ENCODE results near the gene SERINC5. TPM values are rescaled to one million over a fixed set of nuclear protein-coding genes. Genes with fewer than 3 reads are reported as not detected.

SERINC5 gene
- total RNA-seq, 4 donors from 2014 or later = 6.5 to 9.3 (median 8.8) TPM

DNA sequence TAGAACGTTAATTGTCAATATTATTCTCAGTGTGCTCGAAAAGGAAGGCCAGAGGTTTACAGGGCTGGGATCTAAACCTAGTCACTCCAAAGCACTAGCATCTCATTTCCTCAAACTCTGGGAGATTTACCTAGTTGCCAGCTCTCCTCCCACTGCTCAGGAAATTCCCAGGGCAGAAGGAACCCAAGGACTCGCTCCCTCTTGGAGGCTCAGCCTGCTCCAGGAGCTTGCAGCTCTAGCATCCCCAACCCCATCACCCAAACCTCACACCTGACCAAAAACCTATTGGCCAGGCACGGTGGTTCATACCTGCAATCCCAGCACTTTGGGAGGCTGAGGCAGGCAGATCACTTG lies 26.0 kb downstream of the SERINC5 start:
- no peaks in the 10 kb centered on the region for H3K9me3 ChIP-seq
- no peak for ATAC-seq
- no peaks in the 10 kb centered on the region for H3K36me3 ChIP-seq
- no peak overlapping the region for H3K27ac ChIP-seq
- H3K27me3 ChIP-seq = no peaks in the 10 kb centered on the region
- H3K4me1 ChIP-seq = peaks cover 0 to 14% (median 0%) of the 10 kb centered on the region in 3 donors
- WGBS, 2 donors (ENCODE audit: low coverage in 1 of 2) = 6 to 67% methylated on average over 2 to 3 of the region's 4 CpGs
- TF ChIP-seq, protein P1, sequence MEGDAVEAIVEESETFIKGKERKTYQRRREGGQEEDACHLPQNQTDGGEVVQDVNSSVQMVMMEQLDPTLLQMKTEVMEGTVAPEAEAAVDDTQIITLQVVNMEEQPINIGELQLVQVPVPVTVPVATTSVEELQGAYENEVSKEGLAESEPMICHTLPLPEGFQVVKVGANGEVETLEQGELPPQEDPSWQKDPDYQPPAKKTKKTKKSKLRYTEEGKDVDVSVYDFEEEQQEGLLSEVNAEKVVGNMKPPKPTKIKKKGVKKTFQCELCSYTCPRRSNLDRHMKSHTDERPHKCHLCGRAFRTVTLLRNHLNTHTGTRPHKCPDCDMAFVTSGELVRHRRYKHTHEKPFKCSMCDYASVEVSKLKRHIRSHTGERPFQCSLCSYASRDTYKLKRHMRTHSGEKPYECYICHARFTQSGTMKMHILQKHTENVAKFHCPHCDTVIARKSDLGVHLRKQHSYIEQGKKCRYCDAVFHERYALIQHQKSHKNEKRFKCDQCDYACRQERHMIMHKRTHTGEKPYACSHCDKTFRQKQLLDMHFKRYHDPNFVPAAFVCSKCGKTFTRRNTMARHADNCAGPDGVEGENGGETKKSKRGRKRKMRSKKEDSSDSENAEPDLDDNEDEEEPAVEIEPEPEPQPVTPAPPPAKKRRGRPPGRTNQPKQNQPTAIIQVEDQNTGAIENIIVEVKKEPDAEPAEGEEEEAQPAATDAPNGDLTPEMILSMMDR (IDR thresholded peaks at IDR 0.05) = no peak
- TF ChIP-seq POLR2A (IDR thresholded peaks at IDR 0.05) (no peak), POLR2AphosphoS5 (IDR thresholded peaks at IDR 0.05) (no peak), EP300 (IDR thresholded peaks at IDR 0.05) (no peak)
- H3K4me3 ChIP-seq = no peak overlapping the region

DNA sequence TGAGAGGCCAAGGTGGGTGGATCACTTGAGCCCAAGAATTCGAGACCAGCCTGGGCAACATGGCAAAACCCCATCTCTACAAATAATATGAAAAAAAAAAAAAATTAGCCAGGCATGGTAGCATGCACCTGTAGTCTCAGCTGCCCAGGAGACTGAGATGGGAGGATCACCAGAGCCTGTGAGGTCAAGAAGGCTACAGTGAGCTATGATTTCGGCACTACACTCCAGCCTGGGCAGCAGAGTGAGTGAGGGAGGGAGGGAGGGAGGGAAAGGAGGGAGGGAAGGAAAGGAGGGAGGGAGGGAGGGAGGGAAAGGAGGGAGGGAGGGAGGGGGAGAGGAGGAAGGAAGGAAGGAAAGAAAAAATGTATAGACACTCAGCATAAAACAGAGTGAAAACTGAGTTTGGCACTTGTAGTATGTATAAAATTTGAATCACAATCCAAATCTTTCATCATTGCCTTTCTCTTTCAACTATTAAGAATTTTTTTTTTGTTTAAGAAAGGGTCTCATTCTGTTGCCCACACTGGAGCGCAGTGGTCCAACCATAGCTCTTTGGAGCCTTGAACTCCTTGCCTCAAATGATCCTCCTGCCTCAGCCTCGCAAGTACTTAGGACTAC lies 27.8 kb downstream of the SERINC5 start:
- TF ChIP-seq, protein P1 (IDR thresholded peaks at IDR 0.05) = no peak
- TF ChIP-seq EP300 (IDR thresholded peaks at IDR 0.05) (no peak), POLR2A (IDR thresholded peaks at IDR 0.05) (no peak), POLR2AphosphoS5 (IDR thresholded peaks at IDR 0.05) (no peak)
- WGBS, 2 donors (ENCODE audit: low coverage in 1 of 2) = 75 to 100% methylated on average over 2 to 4 of the region's 4 CpGs

DNA sequence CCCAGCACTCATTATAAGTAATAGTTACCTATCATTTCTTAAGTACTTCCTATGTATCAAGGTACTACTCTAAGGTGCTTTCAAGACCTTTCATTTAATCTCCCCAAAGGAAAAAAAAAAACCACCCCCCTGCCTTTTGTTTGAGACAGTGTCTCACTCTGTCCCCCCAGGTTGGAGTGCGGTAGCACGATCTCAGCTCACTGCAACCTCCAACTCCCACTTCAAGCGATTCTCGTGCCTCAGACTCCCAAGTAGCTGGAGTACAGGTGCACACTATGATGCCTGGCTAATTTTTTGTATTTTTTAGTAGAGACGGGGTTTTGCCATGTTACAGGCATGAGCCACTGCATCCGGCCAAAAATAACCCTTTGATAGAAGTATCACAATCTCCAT lies 29.9 kb downstream of the SERINC5 start:
- no peak for TF ChIP-seq POLR2A (IDR thresholded peaks at IDR 0.05)
- TF ChIP-seq EP300 (IDR thresholded peaks at IDR 0.05) = no peak
- TF ChIP-seq POLR2AphosphoS5 (IDR thresholded peaks at IDR 0.05) = no peak
- TF ChIP-seq, protein P1 (IDR thresholded peaks at IDR 0.05) = no peak
- no peaks in the 10 kb centered on the region for H3K27me3 ChIP-seq
- peaks cover 0 to 8% (median 0%) of the 10 kb centered on the region in 3 donors for H3K4me1 ChIP-seq
- H3K4me3 ChIP-seq = no peak overlapping the region
- H3K27ac ChIP-seq = no peak overlapping the region
- H3K9me3 ChIP-seq = no peaks in the 10 kb centered on the region
- no peaks in the 10 kb centered on the region for H3K36me3 ChIP-seq
- no peak for ATAC-seq
- WGBS, 2 donors (ENCODE audit: low coverage in 1 of 2) = 95% methylated on average over 3 to 6 of the region's 6 CpGs

More for the DNA sequence above, 27.8 kb downstream of the SERINC5 start:
- Histone ChIP-seq H3K27ac (no peak overlapping the region), H3K36me3 (no peaks in the 10 kb centered on the region), H3K9me3 (no peaks in the 10 kb centered on the region), H3K4me1 (peaks cover 0 to 14% (median 0%) of the 10 kb centered on the region in 3 donors), H3K27me3 (no peaks in the 10 kb centered on the region), H3K4me3 (no peak overlapping the region)
- no peak for ATAC-seq

DNA sequence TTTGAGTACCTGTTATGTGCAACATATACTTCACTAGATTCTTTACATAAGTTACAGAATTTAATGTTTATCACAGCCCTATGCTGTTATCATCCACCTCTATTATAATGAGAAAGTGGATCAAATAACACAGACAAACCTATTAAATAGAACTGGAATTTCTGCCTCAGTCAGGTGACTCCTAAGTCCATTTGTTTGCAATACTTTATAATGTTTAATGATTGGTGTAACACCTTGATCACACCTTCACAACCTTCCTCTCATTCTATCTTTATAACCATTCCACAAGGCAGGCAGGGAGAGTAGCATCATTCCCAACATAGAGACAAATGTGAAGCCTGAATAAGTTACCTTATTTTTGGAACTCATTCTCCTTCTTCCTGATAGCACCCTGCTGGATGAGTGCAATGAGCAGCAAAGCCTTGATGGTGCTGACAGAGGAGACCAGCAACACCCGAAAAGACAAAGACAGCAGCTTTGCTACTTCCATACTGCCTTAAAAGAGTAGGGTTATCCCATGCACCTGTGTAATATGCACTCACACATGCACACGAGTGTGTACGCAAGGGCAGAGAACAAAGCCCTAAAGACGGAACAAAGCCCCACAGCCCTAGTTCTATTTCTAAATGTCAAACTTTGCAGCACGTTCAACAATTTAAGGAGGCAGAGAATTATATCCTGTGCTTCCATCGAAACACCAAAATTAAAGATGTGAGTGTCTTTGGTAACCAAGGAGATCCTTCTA lies 30.5 kb downstream of the SERINC5 start:
- ATAC-seq = no peak
- Histone ChIP-seq H3K27me3 (no peaks in the 10 kb centered on the region), H3K9me3 (no peaks in the 10 kb centered on the region), H3K4me3 (no peak overlapping the region), H3K36me3 (no peaks in the 10 kb centered on the region), H3K4me1 (peaks cover 0 to 7% (median 0%) of the 10 kb centered on the region in 3 donors), H3K27ac (no peak overlapping the region)
- TF ChIP-seq POLR2AphosphoS5 (IDR thresholded peaks at IDR 0.05) = no peak
- TF ChIP-seq, protein P1 (IDR thresholded peaks at IDR 0.05) = no peak
- TF ChIP-seq POLR2A (IDR thresholded peaks at IDR 0.05) = no peak
- no peak for TF ChIP-seq EP300 (IDR thresholded peaks at IDR 0.05)
- WGBS, 2 donors (ENCODE audit: low coverage in 1 of 2) = 81 to 94% methylated on average over 5 to 6 of the region's 6 CpGs

DNA sequence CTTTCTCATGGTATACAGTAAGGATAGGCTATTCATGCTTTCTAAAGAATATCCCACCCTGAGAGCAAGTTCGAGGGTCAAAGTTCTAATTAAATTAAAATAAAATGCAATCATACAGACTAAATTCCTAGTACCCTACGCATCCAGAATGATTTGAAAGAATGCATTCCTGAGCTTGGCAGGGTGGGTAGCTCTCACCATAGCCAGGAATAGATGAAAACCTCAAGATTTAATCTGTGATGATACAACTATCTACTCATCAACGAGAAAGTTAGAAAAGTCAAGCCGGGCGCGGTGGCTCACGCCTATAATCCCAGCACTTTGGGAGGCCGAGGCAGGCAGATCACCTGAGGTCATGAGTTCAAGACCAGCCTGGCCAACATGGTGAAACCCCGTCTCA lies 32.3 kb downstream of the SERINC5 start:
- no peak for ATAC-seq
- WGBS, 2 donors (ENCODE audit: low coverage in 1 of 2) = 91 to 94% methylated on average over 2 to 8 of the region's 9 CpGs
- no peaks in the 10 kb centered on the region for H3K36me3 ChIP-seq
- TF ChIP-seq POLR2AphosphoS5 (IDR thresholded peaks at IDR 0.05) (no peak), POLR2A (IDR thresholded peaks at IDR 0.05) (no peak)
- H3K9me3 ChIP-seq = no peaks in the 10 kb centered on the region
- no peaks in the 10 kb centered on the region for H3K27me3 ChIP-seq
- no peak overlapping the region for H3K4me3 ChIP-seq
- H3K27ac ChIP-seq = no peak overlapping the region
- peaks cover 0 to 3% (median 0%) of the 10 kb centered on the region in 3 donors for H3K4me1 ChIP-seq

Measured in gastroesophageal sphincter (tissue), 4 donors.